Caco-2 (cell line): ENCODE data around the gene NTHL1. TPM values are rescaled to one million over a fixed set of nuclear protein-coding genes. Genes with fewer than 3 reads are reported as not detected.

Source experiments
- BruUV-seq: library from RNA; stranded (reverse); fragments of 400-500 nt; replicated peaks from 2 replicates; lab custom pipeline; 2021; lab: Mats Ljungman, UMichigan
- CTCF ChIA-PET: fragments of 300-600 bp; sonication (Branson Sonifier 250); formaldehyde crosslinking; loops from one replicate; lab custom pipeline; 2022; ENCODE audit warnings: antibody characterized with exemption; lab: Charles Lee
- POLR2A ChIA-PET: fragments of 300-600 bp; sonication (Branson Sonifier 250); formaldehyde crosslinking; loops from one replicate; lab custom pipeline; 2022; ENCODE audit warnings: antibody characterized with exemption; lab: Charles Lee
- DNase-seq, 2 experiments: peaks; one replicate each; pipeline versions ENCODE4 v3.0.0 to v3.0.0-alpha.2; 2020 to 2022
- H3K27me3 ChIP-seq: replicated peaks from 2 replicates; pipeline ENCODE4 v1.6.0; 2011; ENCODE audit warnings: low read length; ENCODE audit not compliant: control insufficient read depth, insufficient read depth
- H3K36me3 ChIP-seq: 2 replicates; pipeline ENCODE4 v1.5.1; 2011; ENCODE audit warnings: low read length; ENCODE audit not compliant: control insufficient read depth, insufficient read depth
- H3K4me1 ChIP-seq: fragments of 250-450 bp; sonication (Bioruptor Pico); 2 replicates; pipeline ENCODE4 v1.5.1; 2020; ENCODE audit warnings: mild to moderate bottlenecking
- H3K4me3 ChIP-seq: 2 replicates; pipeline ENCODE4 v1.5.1; 2011; ENCODE audit warnings: low read depth, mild to moderate bottlenecking, control low read depth, low read length
- H3K9me3 ChIP-seq: fragments of 250-450 bp; sonication (Bioruptor Pico); 2 replicates; pipeline ENCODE4 v1.5.1; 2020; ENCODE audit warnings: mild to moderate bottlenecking, moderate library complexity
- H3K27ac Mint-ChIP-seq: one replicate; pipeline ENCODE4 v1.8.0; 2022; ENCODE audit warnings: mixed read lengths; ENCODE audit not compliant: unreplicated experiment
- H3K27me3 Mint-ChIP-seq: one replicate; pipeline ENCODE4 v1.8.0; 2022; ENCODE audit warnings: mixed read lengths; ENCODE audit not compliant: insufficient read depth, unreplicated experiment
- H3K36me3 Mint-ChIP-seq: one replicate; pipeline ENCODE4 v1.8.0; 2022; ENCODE audit warnings: mild to moderate bottlenecking, mixed read lengths; ENCODE audit not compliant: insufficient read depth, unreplicated experiment
- H3K4me1 Mint-ChIP-seq: one replicate; pipeline ENCODE4 v1.8.0; 2022; ENCODE audit warnings: low read depth, mixed read lengths; ENCODE audit not compliant: unreplicated experiment
- H3K4me3 Mint-ChIP-seq: one replicate; pipeline ENCODE4 v1.8.0; 2022; ENCODE audit warnings: mild to moderate bottlenecking, moderate library complexity, mixed read lengths; ENCODE audit not compliant: unreplicated experiment
- H3K9me3 Mint-ChIP-seq: one replicate; pipeline ENCODE4 v1.8.0; 2022; ENCODE audit warnings: mixed read lengths; ENCODE audit not compliant: unreplicated experiment
- intact Hi-C: fragments of 100-400 bp; cut with micrococcal nuclease; formaldehyde crosslinking; loops from one replicate; pipeline ENCODE4 v1.10.0; 2022; ENCODE audit not compliant: unreplicated experiment
- total RNA-seq: library from RNA; stranded (reverse); gene quantifications from 2 replicates; pipeline ENCODE4 v1.2.3, GENCODE V29; 2022
- TF ChIP-seq, protein P1 (sequence below), 2 experiments: fragments of 200-600 bp in 1 of 2; IDR thresholded peaks; 1 replicate in 1 of 2; 2 replicates in 1 of 2; pipeline versions ENCODE4 v1.5.1 to v1.8.0; 2011 to 2022; ENCODE audit warnings: antibody characterized with exemption in 1 of 2, control low read depth in 1 of 2, inconsistent platforms in 1 of 2, low read depth in 1 of 2, low read length in 1 of 2, mild to moderate bottlenecking in 1 of 2, moderate library complexity in 1 of 2; ENCODE audit not compliant: insufficient read depth in 1 of 2, severe bottlenecking in 1 of 2, unreplicated experiment in 1 of 2

NTHL1 gene
- total RNA-seq, 1 experiment from 2014 or later, result 38.6 TPM

DNA sequence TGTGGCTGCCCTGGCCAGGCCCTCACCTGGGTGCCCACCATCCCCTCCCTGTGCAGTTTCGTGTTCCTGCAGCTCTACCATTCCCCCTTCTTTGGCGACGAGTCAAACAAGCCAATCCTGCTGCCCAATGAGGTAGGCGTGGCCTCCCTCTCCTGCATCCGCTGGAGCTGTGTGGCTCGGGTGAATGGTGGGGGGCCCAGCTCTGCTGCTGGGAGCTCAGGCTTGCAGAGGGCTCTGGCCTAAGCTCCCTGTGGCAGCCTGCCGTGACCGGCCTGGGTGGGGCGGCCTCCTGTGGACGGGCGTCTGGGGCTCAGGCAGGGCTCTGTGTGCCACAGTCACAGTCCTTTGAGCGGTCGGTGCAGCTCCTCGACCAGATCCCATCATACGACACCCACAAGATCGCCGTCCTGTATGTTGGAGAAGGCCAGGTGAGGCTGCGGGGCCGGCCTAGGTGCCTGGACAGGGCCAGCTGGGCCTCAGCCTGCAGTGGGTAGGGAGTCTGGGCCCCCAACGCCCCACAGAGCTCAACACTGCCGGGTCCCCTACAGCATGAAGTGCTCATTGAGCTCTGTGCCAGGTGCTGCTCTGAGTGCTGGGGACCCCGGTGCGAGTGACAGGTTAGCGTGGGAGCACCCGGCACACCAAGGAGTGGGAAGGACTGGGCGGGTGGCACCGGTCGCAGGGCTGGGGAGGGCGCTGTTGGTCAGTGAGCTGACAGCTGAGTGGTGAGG, 37.4 kb upstream of the NTHL1 start:
- Mint-ChIP-seq H3K4me3 (no peak overlapping the region), H3K27ac (no peak overlapping the region), H3K9me3 (no peaks in the 10 kb centered on the region), H3K27me3 (no peaks in the 10 kb centered on the region), H3K4me1 (no peaks in the 10 kb centered on the region), H3K36me3 (peaks cover 53% of the 10 kb centered on the region)
- POLR2A ChIA-PET, result interaction anchor here (0.7 kb wide), 1 partner anchor 165 kb away, joined by 3 read pairs; no protein-coding TSS in a partner anchor
- Histone ChIP-seq H3K4me3 (no peak overlapping the region), H3K4me1 (no peaks in the 10 kb centered on the region), H3K9me3 (no peaks in the 10 kb centered on the region), H3K36me3 (no peaks in the 10 kb centered on the region), H3K27me3 (no peaks in the 10 kb centered on the region)
- no TSS peak for BruUV-seq
- intact Hi-C loops, result no loop called here
- TF ChIP-seq, protein P1, sequence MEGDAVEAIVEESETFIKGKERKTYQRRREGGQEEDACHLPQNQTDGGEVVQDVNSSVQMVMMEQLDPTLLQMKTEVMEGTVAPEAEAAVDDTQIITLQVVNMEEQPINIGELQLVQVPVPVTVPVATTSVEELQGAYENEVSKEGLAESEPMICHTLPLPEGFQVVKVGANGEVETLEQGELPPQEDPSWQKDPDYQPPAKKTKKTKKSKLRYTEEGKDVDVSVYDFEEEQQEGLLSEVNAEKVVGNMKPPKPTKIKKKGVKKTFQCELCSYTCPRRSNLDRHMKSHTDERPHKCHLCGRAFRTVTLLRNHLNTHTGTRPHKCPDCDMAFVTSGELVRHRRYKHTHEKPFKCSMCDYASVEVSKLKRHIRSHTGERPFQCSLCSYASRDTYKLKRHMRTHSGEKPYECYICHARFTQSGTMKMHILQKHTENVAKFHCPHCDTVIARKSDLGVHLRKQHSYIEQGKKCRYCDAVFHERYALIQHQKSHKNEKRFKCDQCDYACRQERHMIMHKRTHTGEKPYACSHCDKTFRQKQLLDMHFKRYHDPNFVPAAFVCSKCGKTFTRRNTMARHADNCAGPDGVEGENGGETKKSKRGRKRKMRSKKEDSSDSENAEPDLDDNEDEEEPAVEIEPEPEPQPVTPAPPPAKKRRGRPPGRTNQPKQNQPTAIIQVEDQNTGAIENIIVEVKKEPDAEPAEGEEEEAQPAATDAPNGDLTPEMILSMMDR (IDR thresholded peaks at IDR 0.05; ENCODE audit: insufficient read depth in 1 of 2, low read depth in 1 of 2, low read length in 1 of 2, severe bottlenecking in 1 of 2, unreplicated experiment in 1 of 2), result no peak
- DNase-seq, result no peak
- CTCF ChIA-PET, result interaction anchor here (1.4 kb wide), 1 partner anchor 56 kb away, joined by 3 read pairs; no protein-coding TSS in a partner anchor

DNA sequence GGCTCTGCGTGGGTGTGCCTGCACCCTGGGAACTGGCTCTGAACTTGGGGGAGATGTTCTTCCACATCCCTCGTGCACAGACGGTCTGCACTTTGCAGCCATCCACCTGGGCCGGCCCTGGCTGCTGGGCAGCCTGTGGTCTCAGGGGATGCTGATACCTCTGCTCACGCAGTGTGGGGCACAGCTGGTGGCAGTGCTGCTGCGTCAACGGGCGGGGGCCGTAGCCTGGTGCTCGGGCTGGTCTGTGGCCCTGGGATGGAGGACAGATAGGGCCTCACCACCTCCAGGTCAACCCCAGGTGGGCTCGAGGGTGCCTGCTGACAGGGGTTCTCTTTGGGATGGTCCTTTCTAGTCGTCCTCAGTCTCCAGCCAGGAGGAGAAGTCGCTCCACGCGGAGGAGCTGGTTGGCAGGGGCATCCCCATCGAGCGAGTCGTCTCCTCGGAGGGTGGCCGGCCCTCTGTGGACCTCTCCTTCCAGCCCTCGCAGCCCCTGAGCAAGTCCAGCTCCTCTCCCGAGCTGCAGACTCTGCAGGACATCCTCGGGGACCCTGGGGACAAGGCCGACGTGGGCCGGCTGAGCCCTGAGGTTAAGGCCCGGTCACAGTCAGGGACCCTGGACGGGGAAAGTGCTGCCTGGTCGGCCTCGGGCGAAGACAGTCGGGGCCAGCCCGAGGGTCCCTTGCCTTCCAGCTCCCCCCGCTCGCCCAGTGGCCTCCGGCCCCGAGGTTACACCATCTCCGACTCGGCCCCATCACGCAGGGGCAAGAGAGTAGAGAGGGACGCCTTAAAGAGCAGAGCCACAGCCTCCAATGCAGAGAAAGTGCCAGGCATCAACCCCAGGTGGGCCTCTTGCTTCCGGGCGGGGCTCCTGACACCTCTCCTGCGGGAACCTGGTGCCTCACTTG, 36.5 kb upstream of the NTHL1 start:
- H3K27me3 ChIP-seq, result no peaks in the 10 kb centered on the region
- DNase-seq, result no peak
- Mint-ChIP-seq H3K4me1 (no peaks in the 10 kb centered on the region), H3K9me3 (no peaks in the 10 kb centered on the region), H3K36me3 (peaks cover 47% of the 10 kb centered on the region), H3K27ac (no peak overlapping the region), H3K27me3 (no peaks in the 10 kb centered on the region), H3K4me3 (no peak overlapping the region)
- intact Hi-C loops, result no loop called here
- H3K36me3 ChIP-seq, result no peaks in the 10 kb centered on the region
- CTCF ChIA-PET, result interaction anchor here (1.4 kb wide), 1 partner anchor 56 kb away, joined by 3 read pairs; no protein-coding TSS in a partner anchor
- POLR2A ChIA-PET, result interaction anchor here (0.7 kb wide), 1 partner anchor 166 kb away, joined by 3 read pairs; no protein-coding TSS in a partner anchor
- no peaks in the 10 kb centered on the region for H3K9me3 ChIP-seq
- H3K4me1 ChIP-seq, result no peaks in the 10 kb centered on the region
- BruUV-seq, result no TSS peak
- no peak overlapping the region for H3K4me3 ChIP-seq
- TF ChIP-seq, protein P1 (IDR thresholded peaks at IDR 0.05; ENCODE audit: insufficient read depth in 1 of 2, low read depth in 1 of 2, low read length in 1 of 2, severe bottlenecking in 1 of 2, unreplicated experiment in 1 of 2), result no peak

DNA sequence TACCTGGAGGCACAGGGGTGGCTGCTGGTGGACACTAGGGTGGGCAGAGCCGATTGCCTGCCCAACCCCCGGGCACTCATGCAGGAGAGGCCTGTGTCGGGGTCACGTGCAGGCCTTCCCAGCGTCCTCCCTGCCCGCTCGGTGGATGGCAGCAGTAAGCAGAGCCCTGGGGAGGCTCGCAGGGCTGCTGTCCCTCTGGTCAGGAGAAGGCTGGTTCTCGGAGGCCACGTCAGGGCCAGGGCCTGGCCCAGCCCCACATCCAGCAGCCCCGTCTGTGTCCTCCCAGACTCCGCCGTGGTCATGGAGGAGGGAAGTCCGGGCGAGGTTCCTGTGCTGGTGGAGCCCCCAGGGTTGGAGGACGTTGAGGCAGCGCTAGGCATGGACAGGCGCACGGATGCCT, 35.8 kb upstream of the NTHL1 start:
- no peaks in the 10 kb centered on the region for H3K4me1 ChIP-seq
- H3K4me3 ChIP-seq, result no peak overlapping the region
- no TSS peak for BruUV-seq
- H3K4me3 Mint-ChIP-seq, result no peak overlapping the region
- ChIA-PET POLR2A (no interaction called here), CTCF (no interaction called here)
- no peaks in the 10 kb centered on the region for H3K27me3 ChIP-seq
- TF ChIP-seq, protein P1 (IDR thresholded peaks at IDR 0.05; ENCODE audit: insufficient read depth in 1 of 2, low read depth in 1 of 2, low read length in 1 of 2, severe bottlenecking in 1 of 2, unreplicated experiment in 1 of 2), result no peak
- H3K9me3 Mint-ChIP-seq, result no peaks in the 10 kb centered on the region
- H3K27me3 Mint-ChIP-seq, result no peaks in the 10 kb centered on the region
- no peaks in the 10 kb centered on the region for H3K9me3 ChIP-seq
- peaks cover 45% of the 10 kb centered on the region for H3K36me3 Mint-ChIP-seq
- H3K36me3 ChIP-seq, result no peaks in the 10 kb centered on the region
- no peak for DNase-seq
- intact Hi-C loops, result no loop called here
- no peak overlapping the region for H3K27ac Mint-ChIP-seq
- no peaks in the 10 kb centered on the region for H3K4me1 Mint-ChIP-seq
